ENCODE measurements around the gene TYK2.
"Not testable (repeated sequence)": the region's sequence is repeated elsewhere in the genome, so short reads cannot be mapped to it uniquely, and the experiment has no call there.

TYK2 gene

GRCh38 chr19:10417541-10418234, 37.3 kb upstream of the TYK2 start:
- Histone ChIP-seq H2AFZ (ENCODE audit: low read depth, low read length) (no peak overlapping the region), H3K79me2 (ENCODE audit: low read length) (no peaks in the 10 kb centered on the region), H3K4me1 (ENCODE audit: low read length) (peaks cover 33% of the 10 kb centered on the region), H3K36me3 (replicated peaks; ENCODE audit: low read depth, low read length) (no peaks in the 10 kb centered on the region), H3K27me3 (ENCODE audit: low read depth, low read length) (peaks cover 45% of the 10 kb centered on the region), H3K27ac (ENCODE audit: low read length) (no peak overlapping the region), H4K20me1 (ENCODE audit: insufficient read depth, low read length) (no peaks in the 10 kb centered on the region), H3K4me3 (ENCODE audit: low read length) (no peak overlapping the region), H3K4me2 (ENCODE audit: low read length) (no peak overlapping the region), H3K9ac (ENCODE audit: low read length) (no peak overlapping the region), H3K9me3 (ENCODE audit: insufficient read depth, low read length) (no peaks in the 10 kb centered on the region)
- TF ChIP-seq EZH2phosphoT487 (IDR thresholded peaks at IDR 0.05; ENCODE audit: low read depth), result no peak
- no peak for TF ChIP-seq CTCF (IDR thresholded peaks at IDR 0.05; ENCODE audit: low read depth, low read length)

DNA sequence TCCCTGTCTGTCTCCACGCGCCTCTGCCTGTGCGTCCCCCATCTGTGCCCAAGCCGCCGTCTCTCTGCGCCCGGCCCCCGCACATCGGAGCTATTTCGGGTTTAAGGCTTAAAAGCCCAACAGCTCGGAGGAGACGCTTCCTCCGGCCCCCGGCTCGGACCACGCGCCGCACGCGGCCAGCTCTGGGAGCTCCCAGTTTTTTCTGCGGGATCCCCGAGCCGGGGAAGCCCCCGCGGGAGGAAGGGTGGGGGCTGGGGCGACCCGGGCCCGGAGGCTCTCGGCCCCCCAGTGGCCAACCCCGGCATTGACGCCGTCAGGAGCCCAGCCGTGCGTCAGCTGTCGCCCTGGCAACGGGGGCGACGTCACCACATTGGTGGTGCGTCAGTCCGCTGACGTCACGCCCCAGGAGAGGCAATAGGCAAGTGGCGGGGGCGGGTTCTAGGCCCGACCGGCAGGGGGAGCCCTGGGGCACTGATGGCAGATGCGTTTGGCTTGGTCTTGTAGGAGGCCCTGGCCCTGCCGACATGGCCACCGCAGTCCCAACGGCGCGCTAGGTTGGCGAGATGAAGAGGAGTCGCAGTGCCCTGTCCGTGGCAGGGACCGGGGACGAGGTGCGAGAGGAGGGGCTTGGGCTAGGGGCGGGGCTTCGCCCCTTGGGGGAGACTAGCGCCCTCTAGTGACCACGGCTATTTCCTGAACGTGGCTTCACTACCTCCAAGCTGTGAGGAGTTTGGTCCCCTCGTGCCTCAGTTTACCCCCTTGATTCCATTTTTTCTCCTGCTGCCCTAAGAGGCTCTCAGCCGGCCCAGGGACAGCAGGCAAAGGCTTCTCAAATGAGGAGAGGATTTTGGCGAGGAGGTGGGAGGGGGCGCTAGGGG, 36.2 kb upstream of the TYK2 start:
- Histone ChIP-seq H3K9ac (ENCODE audit: low read length) (peak overlapping the region; percentile 50), H3K27ac (ENCODE audit: low read length) (peak overlapping the region; percentile 8; the same call in 1 of the 2 replicates), H3K27me3 (ENCODE audit: low read depth, low read length) (peaks cover 37% of the 10 kb centered on the region), H3K79me2 (ENCODE audit: low read length) (no peaks in the 10 kb centered on the region), H3K4me3 (ENCODE audit: low read length) (peak overlapping the region; percentile 73), H3K4me1 (ENCODE audit: low read length) (peaks cover 42% of the 10 kb centered on the region), H3K9me3 (ENCODE audit: insufficient read depth, low read length) (no peaks in the 10 kb centered on the region), H3K36me3 (replicated peaks; ENCODE audit: low read depth, low read length) (no peaks in the 10 kb centered on the region), H3K4me2 (ENCODE audit: low read length) (peak overlapping the region; percentile 59), H2AFZ (ENCODE audit: low read depth, low read length) (peak overlapping the region; percentile 63), H4K20me1 (ENCODE audit: insufficient read depth, low read length) (no peaks in the 10 kb centered on the region)
- TF ChIP-seq EZH2phosphoT487 (IDR thresholded peaks at IDR 0.05; ENCODE audit: low read depth) (no peak), CTCF (IDR thresholded peaks at IDR 0.05; ENCODE audit: low read depth, low read length) (peak; percentile 85)

DNA sequence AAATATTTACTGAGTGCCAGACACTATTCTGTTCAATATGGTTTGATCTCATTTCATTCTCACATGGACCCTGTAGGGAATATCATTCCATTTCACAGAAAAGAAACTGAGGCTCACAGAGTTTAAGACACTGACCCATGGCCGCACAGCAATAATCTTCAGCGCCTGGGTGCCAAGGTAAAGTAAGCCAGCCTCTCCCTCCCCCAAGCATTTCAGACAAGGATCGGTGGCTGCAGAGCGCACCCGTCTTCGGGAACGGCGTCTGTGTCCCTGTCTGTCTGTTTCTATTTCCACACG, 35.7 kb upstream of the TYK2 start:
- TF ChIP-seq CTCF (IDR thresholded peaks at IDR 0.05; ENCODE audit: low read depth, low read length) (no peak), EZH2phosphoT487 (IDR thresholded peaks at IDR 0.05; ENCODE audit: low read depth) (no peak)
- Histone ChIP-seq H4K20me1 (ENCODE audit: insufficient read depth, low read length) (no peaks in the 10 kb centered on the region), H3K9ac (ENCODE audit: low read length) (peak overlapping the region; percentile 50), H3K9me3 (ENCODE audit: insufficient read depth, low read length) (no peaks in the 10 kb centered on the region), H3K4me1 (ENCODE audit: low read length) (peaks cover 45% of the 10 kb centered on the region), H2AFZ (ENCODE audit: low read depth, low read length) (peak overlapping the region; percentile 63), H3K36me3 (replicated peaks; ENCODE audit: low read depth, low read length) (no peaks in the 10 kb centered on the region), H3K79me2 (ENCODE audit: low read length) (no peaks in the 10 kb centered on the region), H3K4me3 (ENCODE audit: low read length) (peak overlapping the region; percentile 73), H3K4me2 (ENCODE audit: low read length) (peak overlapping the region; percentile 59), H3K27me3 (ENCODE audit: low read depth, low read length) (peaks cover 31% of the 10 kb centered on the region), H3K27ac (ENCODE audit: low read length) (peak overlapping the region; percentile 8; the same call in 1 of the 2 replicates)

DNA sequence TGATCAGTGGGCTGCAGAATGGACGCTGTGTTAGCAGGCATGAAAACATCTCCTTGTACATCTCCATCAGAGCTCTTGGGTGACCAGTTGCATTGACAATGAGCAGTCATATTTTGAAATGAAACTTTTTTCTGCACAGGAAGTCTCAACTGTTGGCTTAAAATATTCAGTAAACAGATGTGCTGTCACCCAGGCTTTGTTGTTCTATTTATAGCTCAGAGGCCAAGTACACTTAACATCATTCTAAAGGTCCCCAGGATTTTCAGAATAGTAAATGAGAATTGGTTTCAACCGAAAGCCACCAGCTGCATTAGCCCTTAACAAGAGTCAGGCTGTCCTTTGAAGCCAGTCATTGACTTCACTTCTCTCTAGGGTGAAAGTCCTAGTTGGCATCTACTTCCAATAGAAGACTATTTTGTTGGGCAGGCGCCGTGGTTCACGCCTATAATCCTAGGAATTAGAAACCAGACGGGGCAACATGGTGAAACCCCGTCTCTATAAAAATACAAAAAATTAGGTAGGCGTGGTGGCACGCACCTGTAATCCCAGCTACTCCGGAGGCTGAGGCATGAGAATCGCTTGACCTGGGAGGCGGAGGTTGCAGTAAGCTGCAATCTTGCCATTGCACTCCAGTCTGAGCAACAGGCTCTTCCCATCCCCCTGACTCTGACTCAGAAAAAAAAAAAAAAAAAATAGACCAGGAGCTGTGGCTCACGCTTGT, 32.0 kb upstream of the TYK2 start:
- peak overlapping the region; percentile 43 for H3K4me3 ChIP-seq (ENCODE audit: low read length)
- TF ChIP-seq CTCF (IDR thresholded peaks at IDR 0.05; ENCODE audit: low read depth, low read length), result no peak
- TF ChIP-seq EZH2phosphoT487 (IDR thresholded peaks at IDR 0.05; ENCODE audit: low read depth), result no peak
- H3K4me1 ChIP-seq (ENCODE audit: low read length), result peaks cover 64% of the 10 kb centered on the region
- H4K20me1 ChIP-seq (ENCODE audit: insufficient read depth, low read length), result no peaks in the 10 kb centered on the region
- no peaks in the 10 kb centered on the region for H3K79me2 ChIP-seq (ENCODE audit: low read length)
- H3K36me3 ChIP-seq (replicated peaks; ENCODE audit: low read depth, low read length), result no peaks in the 10 kb centered on the region
- peaks cover 5% of the 10 kb centered on the region for H3K27me3 ChIP-seq (ENCODE audit: low read depth, low read length)
- H3K9me3 ChIP-seq (ENCODE audit: insufficient read depth, low read length), result no peaks in the 10 kb centered on the region
- H3K9ac ChIP-seq (ENCODE audit: low read length), result peak overlapping the region; percentile 34; the same call in 1 of the 2 replicates
- no peak overlapping the region for H2AFZ ChIP-seq (ENCODE audit: low read depth, low read length)
- H3K27ac ChIP-seq (ENCODE audit: low read length), result peak overlapping the region; percentile 78
- H3K4me2 ChIP-seq (ENCODE audit: low read length), result peak overlapping the region; percentile 76

DNA sequence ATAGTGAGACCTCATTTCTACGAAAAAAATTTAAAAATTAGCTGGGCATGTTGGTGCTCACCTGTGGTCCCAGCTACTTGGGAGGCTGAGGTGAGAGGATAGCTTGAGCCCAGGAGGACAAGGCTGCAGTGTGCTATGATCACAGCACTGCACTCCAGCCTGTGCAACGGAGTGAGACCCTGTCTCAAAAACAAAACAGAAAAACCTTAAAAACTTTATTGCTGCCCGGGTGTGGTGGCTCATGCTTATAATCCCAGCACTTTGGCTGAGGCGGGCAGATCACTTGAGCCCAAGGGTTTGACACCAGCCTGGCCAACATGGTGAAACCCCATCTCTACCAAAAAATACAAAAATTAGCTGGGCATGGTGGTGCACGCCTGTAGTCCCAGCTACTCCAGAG, 30.9 kb upstream of the TYK2 start:
- Histone ChIP-seq H3K27ac (ENCODE audit: low read length) (peak overlapping the region; percentile 18; the same call in 1 of the 2 replicates), H3K4me2 (ENCODE audit: low read length) (0 out of 2 replicates have a peak overlapping the region, but pooled peaks have one; percentile 5), H3K4me1 (ENCODE audit: low read length) (peaks cover 62% of the 10 kb centered on the region)
- not testable (repeated sequence) for H3K79me2 ChIP-seq (ENCODE audit: low read length); H3K36me3 ChIP-seq (replicated peaks; ENCODE audit: low read depth, low read length); H3K9me3 ChIP-seq (ENCODE audit: insufficient read depth, low read length); H2AFZ ChIP-seq (ENCODE audit: low read depth, low read length); H3K27me3 ChIP-seq (ENCODE audit: low read depth, low read length); H3K9ac ChIP-seq (ENCODE audit: low read length); H4K20me1 ChIP-seq (ENCODE audit: insufficient read depth, low read length); H3K4me3 ChIP-seq (ENCODE audit: low read length)
